PC-3 (cell line): ENCODE data around the gene PPIA. TPM values are rescaled to one million over a fixed set of nuclear protein-coding genes. Genes with fewer than 3 reads are reported as not detected.
A peak's percentile ranks its signal among the peaks of the same experiment; 100 is the strongest.

Experiments used
- ATAC-seq: fragments of 200-7000 bp; cut with Tn5 transposase; 2 replicates; pipeline ENCODE4 v1.9.1; 2020; ENCODE audit warnings: mild to moderate bottlenecking, moderate library complexity
- BruUV-seq: library from RNA; stranded (reverse); fragments of 400-500 nt; replicated peaks from 2 replicates; lab custom pipeline; 2021; lab: Mats Ljungman, UMichigan
- CTCF ChIA-PET: fragments of 300-600 bp; sonication (Branson Sonifier 250); formaldehyde crosslinking; loops from one replicate; lab custom pipeline; 2022; ENCODE audit warnings: antibody characterized with exemption; lab: Charles Lee
- POLR2A ChIA-PET: fragments of 300-600 bp; sonication (Branson Sonifier 250); formaldehyde crosslinking; loops from one replicate; lab custom pipeline; 2022; ENCODE audit warnings: antibody characterized with exemption; ENCODE audit not compliant: unreplicated experiment; lab: Charles Lee
- DNase-seq: peaks from one replicate; pipeline ENCODE4 v3.0.0-alpha.2; 2015
- H2AFZ ChIP-seq: fragments of 300-600 bp; sonication (generic); 2 replicates; pipeline ENCODE4 v1.6.0; 2016; ENCODE audit warnings: antibody characterized with exemption, low read length
- H3F3A ChIP-seq: fragments of 300-600 bp; sonication (generic); one replicate; pipeline ENCODE4 v1.6.0; 2017; ENCODE audit warnings: antibody characterized with exemption, low read length, control low read depth, mild to moderate bottlenecking; ENCODE audit not compliant: unreplicated experiment
- H3K27ac ChIP-seq: fragments of 300-600 bp; sonication (generic); 2 replicates; pipeline ENCODE4 v1.5.1; 2016; ENCODE audit warnings: mild to moderate bottlenecking, low read length
- H3K27me3 ChIP-seq: fragments of 300-600 bp; sonication (generic); 2 replicates; pipeline ENCODE4 v1.6.1; 2016; ENCODE audit warnings: low read length, mixed read lengths
- H3K36me3 ChIP-seq: fragments of 300-600 bp; sonication (generic); 2 replicates; pipeline ENCODE4 v1.6.1; 2016; ENCODE audit warnings: low read depth, mixed run types, low read length, mixed read lengths
- H3K4me1 ChIP-seq: fragments of 300-600 bp; sonication (generic); 2 replicates; pipeline ENCODE4 v1.5.1; 2016; ENCODE audit warnings: low read length; ENCODE audit not compliant: insufficient read depth
- H3K4me2 ChIP-seq: fragments of 300-600 bp; sonication (generic); 2 replicates; pipeline ENCODE4 v1.6.0; 2016; ENCODE audit warnings: low read length
- H3K4me3 ChIP-seq: fragments of 300-600 bp; sonication (generic); 2 replicates; pipeline ENCODE4 v1.5.1; 2016; ENCODE audit warnings: mild to moderate bottlenecking, low read length, mixed read lengths
- H3K79me2 ChIP-seq: fragments of 300-600 bp; sonication (generic); 2 replicates; pipeline ENCODE4 v1.6.1; 2017; ENCODE audit warnings: low read length, mixed read lengths
- H3K9ac ChIP-seq: fragments of 300-600 bp; sonication (generic); 2 replicates; pipeline ENCODE4 v1.6.0; 2016; ENCODE audit warnings: mild to moderate bottlenecking, low read length
- H3K9me2 ChIP-seq: fragments of 300-600 bp; sonication (generic); replicated peaks from 2 replicates; pipeline ENCODE4 v1.6.1; 2016; ENCODE audit warnings: mixed run types, low read length, mixed read lengths
- H3K9me3 ChIP-seq: fragments of 300-600 bp; sonication (generic); 2 replicates; pipeline ENCODE4 v1.6.1; 2016; ENCODE audit warnings: low read length, mixed read lengths
- H4K20me1 ChIP-seq: fragments of 300-600 bp; sonication (generic); 2 replicates; pipeline ENCODE4 v1.6.1; 2016; ENCODE audit warnings: low read length, mixed read lengths
- CTCF ChIP-seq: fragments of 300-600 bp; sonication (generic); conservative IDR thresholded peaks from 2 replicates; pipeline ENCODE4 v1.5.1; 2017; ENCODE audit warnings: antibody characterized with exemption, low read depth, mild to moderate bottlenecking, low read length
- EZH2 ChIP-seq: fragments of 300-600 bp; sonication (generic); IDR thresholded peaks from one replicate; pipeline ENCODE4 v1.6.1; 2017; ENCODE audit warnings: antibody characterized with exemption, mild to moderate bottlenecking, low read length; ENCODE audit not compliant: unreplicated experiment
- EZH2phosphoT487 ChIP-seq: fragments of 300-600 bp; sonication (generic); IDR thresholded peaks from 2 replicates; pipeline ENCODE4 v1.6.1; 2018; ENCODE audit warnings: mild to moderate bottlenecking, antibody characterized with exemption, low read length, borderline replicate concordance
- intact Hi-C: fragments of 100-400 bp; cut with micrococcal nuclease; formaldehyde crosslinking; loops from 2 replicates; pipeline ENCODE4 v1.9.0; 2023
- total RNA-seq: library from RNA; depleted of rRNA; stranded (reverse); fragments of >200 nt; gene quantifications from 2 replicates; pipeline ENCODE4 v1.2.3, GENCODE V29; 2014

The PPIA gene
- total RNA-seq, 1 experiment from 2014 or later = 4,136 TPM

- H4K20me1 ChIP-seq = no peaks in the 10 kb centered on the region
- peaks cover 31% of the 10 kb centered on the region for H3K36me3 ChIP-seq
- no peak for TF ChIP-seq EZH2phosphoT487
- TF ChIP-seq CTCF = 0 out of 2 replicates have a peak, but pooled peaks have one; percentile 12
- ATAC-seq (no peak), DNase-seq (no peak)
- CTCF ChIA-PET = no interaction called here
- no peak overlapping the region for H2AFZ ChIP-seq
- no peaks in the 10 kb centered on the region for H3K27me3 ChIP-seq
- H3K9ac ChIP-seq = no peak overlapping the region
- no peaks in the 10 kb centered on the region for H3K9me3 ChIP-seq
- no TSS peak for BruUV-seq
- H3K27ac ChIP-seq = no peak overlapping the region
- intact Hi-C loops = no loop called here
- no peaks in the 10 kb centered on the region for H3K79me2 ChIP-seq
- no peak overlapping the region for H3K4me3 ChIP-seq
- H3K4me1 ChIP-seq = no peaks in the 10 kb centered on the region
- H3K4me2 ChIP-seq = no peak overlapping the region
- H3K9me2 ChIP-seq = no peaks in the 10 kb centered on the region
- POLR2A ChIA-PET = no interaction called here
- H3F3A ChIP-seq = no peaks in the 10 kb centered on the region
Measured at GRCh38 chr7:44762726-44763522, 33.6 kb upstream of the PPIA start.

- H3K27ac ChIP-seq = no peak overlapping the region
- H3K4me3 ChIP-seq = no peak overlapping the region
- H3K36me3 ChIP-seq = peaks cover 32% of the 10 kb centered on the region
- H2AFZ ChIP-seq = no peak overlapping the region
- no peaks in the 10 kb centered on the region for H3F3A ChIP-seq
- H3K9me2 ChIP-seq = no peaks in the 10 kb centered on the region
- H4K20me1 ChIP-seq = no peaks in the 10 kb centered on the region
- intact Hi-C loops = no loop called here
- no peaks in the 10 kb centered on the region for H3K27me3 ChIP-seq
- no peak overlapping the region for H3K4me2 ChIP-seq
- DNase-seq = no peak
- no peak for ATAC-seq
- no peaks in the 10 kb centered on the region for H3K9me3 ChIP-seq
- H3K9ac ChIP-seq = no peak overlapping the region
- ChIA-PET POLR2A (no interaction called here), CTCF (interaction anchor here (0.5 kb wide), 1 partner anchor 85 kb away, joined by 3 read pairs; no protein-coding TSS in a partner anchor)
- no TSS peak for BruUV-seq
- no peaks in the 10 kb centered on the region for H3K4me1 ChIP-seq
- H3K79me2 ChIP-seq = no peaks in the 10 kb centered on the region
- TF ChIP-seq EZH2phosphoT487 = no peak
Measured at GRCh38 chr7:44764081-44764480, 32.4 kb upstream of the PPIA start.

GRCh38 chr7:44764665-44765578 is 31.6 kb upstream of the PPIA start:
- no peak for DNase-seq
- ATAC-seq = peak; percentile 12; the same call in 1 of the 2 replicates
- Histone ChIP-seq H4K20me1 (no peaks in the 10 kb centered on the region), H3K4me1 (no peaks in the 10 kb centered on the region), H2AFZ (no peak overlapping the region), H3K4me2 (no peak overlapping the region), H3F3A (no peaks in the 10 kb centered on the region), H3K9ac (no peak overlapping the region), H3K9me3 (no peaks in the 10 kb centered on the region), H3K27me3 (no peaks in the 10 kb centered on the region), H3K4me3 (no peak overlapping the region), H3K9me2 (no peaks in the 10 kb centered on the region), H3K79me2 (no peaks in the 10 kb centered on the region), H3K27ac (no peak overlapping the region), H3K36me3 (peaks cover 32% of the 10 kb centered on the region)
- ChIA-PET CTCF (no interaction called here), POLR2A (no interaction called here)
- no peak for TF ChIP-seq EZH2
- TF ChIP-seq CTCF = peak; percentile 31
- BruUV-seq = no TSS peak
- intact Hi-C loops = loop anchor here (5.0 kb wide), 1 partner anchor 178 kb away; no protein-coding TSS in a partner anchor
